WTC11 (cell line): ENCODE results near the gene AVEN. TPM values are rescaled to one million over a fixed set of nuclear protein-coding genes. Genes with fewer than 3 reads are reported as not detected.

Experiments used
- ATAC-seq: fragments of 200-7000 bp; cut with Tn5 transposase; 2 replicates; pipeline ENCODE4 v1.10.0; 2021; ENCODE audit warnings: mild to moderate bottlenecking, moderate library complexity
- CTCF ChIA-PET: fragments of 300-600 bp; sonication (Branson Sonifier 250); formaldehyde crosslinking; loops from one replicate; lab custom pipeline; 2021; ENCODE audit warnings: antibody characterized with exemption; lab: Charles Lee
- POLR2A ChIA-PET: fragments of 350-600 bp; sonication (Branson Sonifier 250); formaldehyde crosslinking; loops from one replicate; lab custom pipeline; 2021; ENCODE audit warnings: antibody characterized with exemption; lab: Charles Lee
- DNase-seq: peaks from one replicate; pipeline ENCODE4 v3.0.0; 2021; ENCODE audit warnings: low spot score
- H3K27ac Mint-ChIP-seq: 2 replicates; pipeline ENCODE4 v1.8.0; 2021; ENCODE audit warnings: mixed read lengths
- H3K27me3 Mint-ChIP-seq: 2 replicates; pipeline ENCODE4 v1.8.0; 2021; ENCODE audit warnings: low read depth, mild to moderate bottlenecking, moderate library complexity, mixed read lengths
- H3K36me3 Mint-ChIP-seq: 2 replicates; pipeline ENCODE4 v1.8.0; 2021; ENCODE audit warnings: mixed read lengths
- H3K4me1 Mint-ChIP-seq: 2 replicates; pipeline ENCODE4 v1.8.0; 2022; ENCODE audit warnings: mixed read lengths
- H3K4me3 Mint-ChIP-seq: 2 replicates; pipeline ENCODE4 v1.8.0; 2021; ENCODE audit warnings: mild to moderate bottlenecking, moderate library complexity, mixed read lengths
- H3K9me3 Mint-ChIP-seq: 2 replicates; pipeline ENCODE4 v1.8.0; 2021; ENCODE audit warnings: mixed read lengths
- ATF6 ChIP-seq: sonication (generic); formaldehyde crosslinking; IDR thresholded peaks from 2 replicates; pipeline ENCODE4 v1.8.1; 2023; ENCODE audit warnings: mild to moderate bottlenecking, missing genetic modification reagents
- CREM ChIP-seq: sonication (generic); formaldehyde crosslinking; IDR thresholded peaks from 2 replicates; pipeline ENCODE4 v1.8.1; 2022; ENCODE audit warnings: mild to moderate bottlenecking, missing genetic modification reagents, moderate library complexity
- CTCF ChIP-seq: fragments of 200-600 bp; IDR thresholded peaks from 2 replicates; pipeline ENCODE4 v1.8.0; 2022; ENCODE audit warnings: antibody characterized with exemption
- EMX1 ChIP-seq: fragments of 250-450 bp; sonication (Bioruptor Pico); IDR thresholded peaks from 2 replicates; pipeline ENCODE4 v1.8.0; 2021; ENCODE audit warnings: mild to moderate bottlenecking
- ETV6 ChIP-seq: sonication (generic); formaldehyde crosslinking; IDR thresholded peaks from 2 replicates; pipeline ENCODE4 v1.8.1; 2022; ENCODE audit warnings: mild to moderate bottlenecking, missing genetic modification reagents
- FOXJ3 ChIP-seq: sonication (generic); formaldehyde crosslinking; IDR thresholded peaks from 2 replicates; pipeline ENCODE4 v1.9.0; 2021; ENCODE audit warnings: missing genetic modification reagents, mild to moderate bottlenecking, borderline replicate concordance
- GABPB1 ChIP-seq: sonication (generic); formaldehyde crosslinking; IDR thresholded peaks from 2 replicates; pipeline ENCODE4 v1.8.1; 2023; ENCODE audit warnings: mild to moderate bottlenecking, missing genetic modification reagents
- HMGA2 ChIP-seq: fragments of 250-450 bp; sonication (Bioruptor Pico); IDR thresholded peaks from 2 replicates; pipeline ENCODE4 v1.4.0; 2021; ENCODE audit warnings: mild to moderate bottlenecking, moderate library complexity
- MLX ChIP-seq: sonication (generic); formaldehyde crosslinking; IDR thresholded peaks from 2 replicates; pipeline ENCODE4 v1.8.1; 2023; ENCODE audit warnings: mild to moderate bottlenecking, missing genetic modification reagents, moderate library complexity
- MXD4 ChIP-seq: fragments of 250-450 bp; sonication (Bioruptor Pico); IDR thresholded peaks from 2 replicates; pipeline ENCODE4 v1.8.0; 2021; ENCODE audit warnings: mild to moderate bottlenecking, moderate library complexity, borderline replicate concordance
- NFATC4 ChIP-seq: fragments of 250-450 bp; sonication (Bioruptor Pico); IDR thresholded peaks from 2 replicates; pipeline ENCODE4 v1.9.0; 2021; ENCODE audit warnings: mild to moderate bottlenecking
- NR1H2 ChIP-seq: sonication (generic); formaldehyde crosslinking; IDR thresholded peaks from 2 replicates; pipeline ENCODE4 v1.9.0; 2021; ENCODE audit warnings: mild to moderate bottlenecking, moderate library complexity, missing genetic modification reagents
- PREB ChIP-seq: sonication (generic); formaldehyde crosslinking; IDR thresholded peaks from 2 replicates; pipeline ENCODE4 v1.8.1; 2022; ENCODE audit warnings: mild to moderate bottlenecking, missing genetic modification reagents, moderate library complexity, borderline replicate concordance
- PRRX2 ChIP-seq: fragments of 250-450 bp; sonication (Bioruptor Pico); IDR thresholded peaks from 2 replicates; pipeline ENCODE4 v1.8.0; 2021; ENCODE audit warnings: mild to moderate bottlenecking
- RELA ChIP-seq: sonication (generic); formaldehyde crosslinking; IDR thresholded peaks from 2 replicates; pipeline ENCODE4 v1.8.1; 2022; ENCODE audit warnings: missing genetic modification reagents, mild to moderate bottlenecking, borderline replicate concordance
- SMAD3 ChIP-seq: sonication (generic); formaldehyde crosslinking; IDR thresholded peaks from 2 replicates; pipeline ENCODE4 v1.8.0; 2022; ENCODE audit warnings: missing genetic modification reagents, mild to moderate bottlenecking, borderline replicate concordance
- SOX15 ChIP-seq: fragments of 250-450 bp; sonication (Bioruptor Pico); IDR thresholded peaks from 2 replicates; pipeline ENCODE4 v1.9.0; 2021; ENCODE audit warnings: mild to moderate bottlenecking
- TP53 ChIP-seq: sonication (generic); formaldehyde crosslinking; IDR thresholded peaks from 2 replicates; pipeline ENCODE4 v1.8.1; 2023; ENCODE audit warnings: mild to moderate bottlenecking, missing genetic modification reagents
- ZNF281 ChIP-seq: sonication (generic); formaldehyde crosslinking; IDR thresholded peaks from 2 replicates; pipeline ENCODE4 v1.8.0; 2023; ENCODE audit warnings: mild to moderate bottlenecking, missing genetic modification reagents
- total RNA-seq: library from RNA; stranded (reverse); gene quantifications from 3 replicates; pipeline ENCODE4 v1.2.3, GENCODE V29; 2021

The AVEN gene
- total RNA-seq, 1 experiment from 2014 or later, result 12.4 TPM

DNA sequence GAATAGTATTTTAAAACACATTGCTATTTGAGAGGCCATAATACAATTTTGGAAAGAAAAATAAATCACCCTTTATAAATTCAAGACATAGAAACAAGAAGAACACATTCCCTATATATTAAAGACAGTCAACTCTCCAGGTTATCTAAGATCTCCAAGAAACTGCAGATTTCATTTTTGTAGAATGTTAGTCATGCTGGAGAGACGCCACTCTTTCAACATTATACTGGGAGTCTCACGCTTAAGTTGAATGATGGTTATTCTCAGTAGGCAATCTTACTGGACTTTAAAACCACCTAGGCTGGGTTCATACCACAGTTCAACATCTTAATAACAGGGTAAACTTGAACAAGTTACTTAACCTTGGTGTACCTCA, 74.4 kb downstream of the AVEN start:
- ChIA-PET POLR2A (interaction anchor here (0.7 kb wide), 1 partner anchor 48 kb away, joined by 3 read pairs; no protein-coding TSS in a partner anchor), CTCF (interaction anchor here (0.7 to 1.4 kb wide), 14 partner anchors 44 to 672 kb away, joined by 3 to 10 read pairs (median 3); no protein-coding TSS in a partner anchor)
- Mint-ChIP-seq H3K27me3 (no peaks in the 10 kb centered on the region), H3K4me1 (peaks cover 7% of the 10 kb centered on the region; the same call in 1 of the 2 replicates), H3K36me3 (no peaks in the 10 kb centered on the region), H3K4me3 (no peak overlapping the region), H3K27ac (no peak overlapping the region), H3K9me3 (no peaks in the 10 kb centered on the region)
- no peak for ATAC-seq
- no peak for DNase-seq
- TF ChIP-seq CREM (no peak), ZNF281 (no peak), PRRX2 (CRISPR knock-in tag) (no peak)

DNA sequence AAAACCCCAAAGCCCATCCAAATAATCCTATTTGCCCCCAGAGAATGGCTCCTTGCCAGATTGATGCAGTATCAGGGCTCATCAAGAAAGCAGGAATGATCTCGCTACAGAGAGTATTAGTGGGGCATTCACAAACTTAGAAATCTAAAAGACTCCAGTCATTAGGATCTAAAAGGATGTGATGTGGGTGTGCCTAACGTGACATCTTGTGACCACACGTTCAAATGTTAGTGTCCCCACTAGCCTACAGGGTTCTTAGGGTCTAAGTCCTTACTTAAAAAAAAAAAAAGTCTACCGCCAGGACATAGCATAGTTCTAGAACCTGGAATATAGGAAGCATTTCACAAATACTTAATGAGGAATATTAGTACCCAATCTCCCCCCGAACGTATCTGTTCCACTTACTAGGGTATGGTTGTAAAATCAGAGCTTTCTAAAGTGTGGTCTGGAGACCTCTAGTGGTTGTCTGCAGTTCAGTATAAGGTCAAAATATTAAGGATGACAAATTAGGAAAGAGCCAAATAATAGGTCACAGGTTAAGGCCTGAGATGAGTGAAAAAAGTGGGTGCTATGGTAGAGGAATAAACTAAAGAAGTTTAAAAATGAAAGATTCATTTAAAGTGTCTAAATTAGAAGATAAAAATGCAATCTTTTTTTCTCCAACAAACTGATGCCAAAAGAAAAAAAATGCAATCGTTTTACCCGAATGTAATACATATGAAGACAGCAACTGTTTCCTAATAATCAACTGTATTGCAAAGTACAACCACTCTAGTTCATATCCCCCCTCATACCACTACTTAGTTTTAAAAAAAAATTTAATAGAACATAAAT, 75.0 kb downstream of the AVEN start:
- no peaks in the 10 kb centered on the region for H3K9me3 Mint-ChIP-seq
- H3K27me3 Mint-ChIP-seq, result no peaks in the 10 kb centered on the region
- H3K4me1 Mint-ChIP-seq, result peaks cover 7% of the 10 kb centered on the region; the same call in 1 of the 2 replicates
- DNase-seq (no peak), ATAC-seq (peak; percentile 80)
- no peak overlapping the region for H3K4me3 Mint-ChIP-seq
- ChIA-PET CTCF (interaction anchor here (0.5 to 1.4 kb wide), 19 partner anchors 12 to 671 kb away, joined by 3 to 10 read pairs (median 3); no protein-coding TSS in a partner anchor), POLR2A (interaction anchor here (0.5 to 0.7 kb wide), 3 partner anchors 48 to 215 kb away, joined by 3 read pairs; no protein-coding TSS in a partner anchor)
- no peak overlapping the region for H3K27ac Mint-ChIP-seq
- no peaks in the 10 kb centered on the region for H3K36me3 Mint-ChIP-seq
- TF ChIP-seq GABPB1 (CRISPR knock-in tag), result no peak
- TF ChIP-seq NR1H2 (CRISPR knock-in tag), result no peak

GRCh38 chr15:33960549-33960935, 78.5 kb downstream of the AVEN start:
- no peaks in the 10 kb centered on the region for H3K9me3 Mint-ChIP-seq
- POLR2A ChIA-PET, result no interaction called here
- TF ChIP-seq EMX1 (CRISPR knock-in tag), result no peak
- no peak for TF ChIP-seq SMAD3
- no peak for TF ChIP-seq HMGA2 (CRISPR knock-in tag)
- TF ChIP-seq ATF6 (CRISPR knock-in tag), result no peak
- TF ChIP-seq ETV6, result no peak
- no peak for TF ChIP-seq SOX15 (CRISPR knock-in tag)
- no peak for TF ChIP-seq NFATC4 (CRISPR knock-in tag)
- TF ChIP-seq PREB (CRISPR knock-in tag), result no peak
- no peak for TF ChIP-seq MXD4
- no peak for TF ChIP-seq TP53 (CRISPR knock-in tag)
- TF ChIP-seq RELA (CRISPR knock-in tag), result no peak
- no peak for TF ChIP-seq FOXJ3 (CRISPR knock-in tag)
- no peak for TF ChIP-seq NR1H2 (CRISPR knock-in tag)
- TF ChIP-seq CTCF, result no peak
- TF ChIP-seq MLX (CRISPR knock-in tag), result no peak

More at GRCh38 chr15:33960549-33960935, 78.5 kb downstream of the AVEN start:
- Mint-ChIP-seq H3K4me3 (no peak overlapping the region), H3K36me3 (no peaks in the 10 kb centered on the region), H3K27ac (no peak overlapping the region), H3K27me3 (no peaks in the 10 kb centered on the region), H3K4me1 (no peaks in the 10 kb centered on the region)
- no peak for DNase-seq
- CTCF ChIA-PET, result no interaction called here
- no peak for ATAC-seq
